ENCODE results near the gene PTPN7. TPM values are rescaled to one million over a fixed set of nuclear protein-coding genes. Genes with fewer than 3 reads are reported as not detected.
A peak's percentile ranks its signal among the peaks of the same experiment; 100 is the strongest.
"Not testable (repeated sequence)": the region's sequence is repeated elsewhere in the genome, so short reads cannot be mapped to it uniquely, and the experiment has no call there.

Gene PTPN7
- total RNA-seq, result 0.09 and 0.68 TPM in 2 replicates

DNA sequence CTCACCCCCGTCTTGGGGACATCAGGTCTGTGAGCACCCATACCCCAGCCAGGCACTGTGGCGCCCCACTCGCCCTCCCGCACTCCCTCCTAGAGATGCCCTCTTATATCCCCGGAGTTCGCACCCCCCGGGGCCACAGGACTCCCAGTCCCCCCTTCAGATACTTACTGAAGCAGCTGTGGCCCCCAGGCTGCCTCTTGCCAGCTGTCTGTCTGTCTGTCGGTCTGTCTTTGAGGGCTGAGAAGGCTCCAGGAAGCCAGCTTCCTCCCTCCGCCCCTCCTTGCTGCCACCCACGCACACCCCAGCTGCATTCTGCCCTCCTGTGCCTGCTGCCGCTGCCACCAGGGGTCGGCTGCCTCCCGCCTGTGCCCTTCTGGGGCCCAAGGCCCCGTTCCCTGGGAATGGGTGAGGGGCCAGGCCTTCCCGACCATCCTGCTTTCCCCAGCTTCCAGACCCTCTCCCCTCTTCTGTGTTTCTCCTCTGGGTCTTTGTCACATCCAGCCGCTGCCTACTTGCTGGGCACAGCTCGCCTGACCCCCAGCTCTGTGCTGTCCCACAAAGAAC lies at the start of gene PTPN7:
Gene PTPN7, minus strand, starts transcription at position 226 of the 564 bp plus-strand sequence. CDS start 1,200 bp downstream, outside the sequence.
- peak; percentile 57 for DNase-seq

DNA sequence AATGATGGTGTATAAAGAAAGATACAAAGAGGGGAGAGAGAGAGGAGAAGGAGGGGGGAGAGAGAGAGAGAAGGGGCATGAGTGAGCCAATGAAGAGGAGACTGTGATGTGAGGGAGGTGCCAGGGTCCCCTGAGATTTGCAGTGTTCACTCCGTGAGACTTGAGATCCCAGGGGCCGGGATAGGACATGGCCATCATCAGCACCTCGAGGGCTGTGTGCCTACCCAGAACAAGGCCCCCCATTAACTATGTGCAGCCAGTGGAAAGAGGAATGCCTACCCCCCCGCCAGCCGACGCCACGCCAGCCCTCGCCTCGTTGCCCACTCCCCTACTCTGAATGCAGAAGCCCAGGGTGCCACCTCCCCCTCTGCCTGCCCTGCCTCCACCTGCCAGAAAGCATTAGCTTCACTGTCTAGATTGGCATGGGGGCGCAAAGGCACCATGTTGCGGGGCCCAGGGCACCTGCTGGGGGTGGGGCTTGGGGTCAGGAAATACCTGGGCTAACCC lies 48.0 kb upstream of the PTPN7 start:
- DNase-seq, result no peak

DNA sequence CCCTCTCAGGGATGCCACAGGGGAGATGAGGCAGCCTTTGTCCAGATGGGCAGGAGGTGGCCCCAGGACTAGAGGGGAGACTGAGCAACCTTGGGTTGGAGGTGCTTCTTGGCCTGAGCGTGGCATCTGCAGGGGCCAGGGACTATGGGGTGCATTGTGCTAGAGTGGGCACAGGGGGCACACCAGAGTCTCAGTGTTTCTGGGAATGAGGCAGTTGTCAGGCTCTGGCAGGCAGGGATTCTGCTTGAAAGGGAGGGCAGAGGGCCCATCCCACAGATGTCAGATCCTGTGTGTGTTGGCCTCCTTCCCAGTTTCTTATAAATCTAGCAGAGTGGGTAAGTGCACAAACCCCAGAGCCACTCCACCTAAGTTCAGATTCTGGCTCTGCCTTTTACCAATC lies 46.9 kb upstream of the PTPN7 start:
- peak; percentile 71 for DNase-seq

DNA sequence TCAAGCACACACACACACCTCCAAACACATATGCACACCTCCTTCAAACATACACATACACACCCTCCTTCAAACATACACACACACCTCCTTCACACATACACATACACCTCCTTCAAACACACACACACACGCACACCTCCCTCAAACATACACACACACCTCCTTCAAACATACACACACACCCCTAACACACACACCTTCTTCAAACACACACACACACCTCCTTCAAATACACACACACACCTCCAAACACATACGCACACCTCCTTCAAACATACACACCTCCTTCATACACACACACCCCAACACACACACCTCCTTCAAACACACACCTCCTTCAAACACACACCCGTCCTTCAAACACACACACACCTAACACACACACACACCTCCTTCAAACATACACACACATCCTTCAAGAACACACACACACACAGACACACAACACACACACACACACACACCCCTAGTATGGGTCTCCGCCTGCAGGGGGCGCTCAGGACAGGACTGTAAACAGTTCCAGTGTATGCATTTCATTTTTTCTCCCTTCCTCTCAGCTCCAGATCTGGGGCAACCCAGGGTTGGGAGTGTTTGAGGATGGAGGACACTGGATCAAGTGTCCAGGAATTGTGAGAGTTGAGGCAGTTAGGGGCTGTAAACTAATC lies 45.3 kb upstream of the PTPN7 start:
- peak; percentile 30 for DNase-seq

DNA sequence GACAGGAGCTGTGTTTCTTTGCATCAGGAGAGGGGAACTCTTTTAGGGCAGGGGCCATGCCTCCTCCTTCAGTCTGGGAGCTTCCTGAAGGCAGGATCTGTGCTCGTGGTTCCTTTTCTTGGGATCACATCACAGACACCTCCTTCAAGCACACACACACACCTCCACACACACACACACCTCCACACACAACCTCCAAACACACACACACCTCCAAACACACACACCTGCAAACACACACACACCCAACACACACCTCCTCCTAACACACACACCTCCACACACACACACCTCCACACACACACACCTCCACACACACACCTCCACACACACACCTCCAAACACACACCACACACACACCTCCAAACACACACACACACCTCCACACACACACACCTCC lies 43.7 kb upstream of the PTPN7 start:
- no peak for DNase-seq

DNA sequence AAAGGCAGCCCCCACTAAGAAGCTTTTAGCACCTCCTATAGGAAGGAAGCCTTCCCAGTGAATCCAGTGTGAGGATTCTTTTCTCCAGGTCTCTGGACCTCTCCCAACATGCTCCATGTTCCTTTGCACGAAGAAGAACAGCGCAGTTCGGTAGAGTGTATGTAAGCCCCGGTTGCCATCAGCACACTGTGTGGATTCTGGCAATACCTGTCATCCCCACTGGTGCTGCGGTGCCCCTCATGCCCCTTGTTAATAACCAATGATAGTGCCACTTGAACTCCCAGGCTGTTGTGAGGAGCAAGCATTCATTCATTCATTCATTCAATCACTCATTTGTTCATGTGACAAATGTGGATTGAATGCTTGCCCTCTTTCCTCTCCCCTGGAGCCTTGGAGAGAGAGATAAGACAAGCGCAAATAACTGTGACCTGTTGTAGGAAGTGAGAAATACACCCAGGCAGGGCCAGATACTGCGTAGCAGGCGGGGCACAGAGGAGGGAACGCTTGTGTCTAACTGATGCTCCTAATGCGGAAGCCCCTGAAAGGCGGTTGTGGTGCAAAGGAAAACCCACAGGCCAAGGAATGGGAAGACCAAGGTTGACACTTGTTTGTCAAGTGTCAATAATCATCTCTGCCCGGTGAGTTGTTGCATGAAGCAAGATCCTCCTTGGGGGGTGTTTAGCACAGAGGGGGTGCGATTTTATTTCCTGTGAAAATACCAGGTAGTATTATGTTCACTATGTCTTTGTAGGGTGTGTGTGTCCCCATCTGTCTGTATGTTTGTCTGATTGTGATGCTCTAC lies 43.0 kb upstream of the PTPN7 start:
- DNase-seq, result no peak

DNA sequence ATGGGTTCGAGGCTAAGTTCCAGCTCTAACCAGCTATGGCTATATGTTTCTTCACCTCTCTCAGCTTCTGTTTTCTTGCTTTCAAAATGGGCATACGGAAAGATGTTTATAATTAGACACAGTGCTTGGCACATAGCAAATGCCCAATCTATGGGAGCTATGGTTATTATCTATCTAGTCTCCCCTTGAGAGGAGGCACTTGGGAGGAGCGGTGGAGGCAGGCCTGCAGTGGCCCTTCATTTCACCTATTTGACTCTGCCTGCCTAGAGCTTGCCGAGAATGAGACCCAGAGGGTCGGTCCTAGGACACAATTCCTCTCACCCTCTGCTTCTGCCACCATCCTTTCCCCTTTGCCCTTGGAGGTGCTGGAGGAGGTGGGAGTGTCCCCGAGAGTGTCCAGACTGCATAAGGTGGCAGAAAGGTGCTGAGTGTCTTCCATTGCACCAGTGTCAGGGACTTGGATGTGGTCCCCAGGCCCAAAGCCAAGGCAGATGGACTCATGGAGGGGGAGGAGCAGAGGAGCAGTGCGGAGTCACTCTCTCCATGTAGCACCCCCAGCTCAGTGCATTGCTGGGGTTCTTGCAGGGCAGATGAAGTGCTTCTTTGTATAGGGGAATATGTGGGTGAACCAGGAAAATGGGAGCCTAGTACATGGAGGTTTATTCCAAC lies 42.2 kb upstream of the PTPN7 start:
- DNase-seq, result no peak

DNA sequence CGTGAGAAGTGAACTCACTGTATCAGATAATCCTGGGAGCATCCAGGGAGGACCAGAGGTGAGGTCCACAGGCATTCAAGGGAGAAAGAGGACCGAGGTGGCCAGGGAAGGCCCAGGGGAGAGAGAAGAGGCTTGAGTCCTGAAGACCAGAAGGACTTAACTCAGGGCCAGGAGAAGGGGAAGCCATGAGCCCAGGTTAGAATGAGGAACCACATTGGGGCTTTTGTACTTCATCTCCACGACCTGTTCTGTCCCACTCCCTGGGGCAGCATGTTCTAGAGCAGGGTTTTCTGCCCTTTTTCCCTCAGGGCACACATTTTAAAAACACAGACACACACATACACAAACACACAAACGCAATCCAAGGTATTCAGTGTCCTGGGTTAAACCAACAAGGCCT lies 41.6 kb upstream of the PTPN7 start:
- DNase-seq, result no peak

DNA sequence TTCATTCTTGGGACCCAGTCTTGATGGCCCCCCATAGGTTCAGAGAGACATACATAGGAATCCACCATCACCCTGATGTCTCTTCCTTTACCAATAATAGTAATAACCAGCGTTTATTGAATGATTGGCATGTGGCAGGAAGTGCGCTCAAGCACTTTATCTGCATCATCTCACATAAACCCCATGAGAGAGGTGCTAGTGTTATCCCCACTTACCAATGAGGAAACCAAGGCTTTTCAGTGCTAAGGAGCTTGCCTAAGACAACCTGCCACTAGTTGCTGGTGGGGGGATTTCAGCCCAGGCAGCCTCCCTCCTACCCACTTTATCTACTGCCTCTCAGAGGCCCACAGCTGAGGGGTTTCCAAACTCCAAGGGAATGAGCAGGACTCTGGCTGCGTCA lies 40.9 kb upstream of the PTPN7 start:
- DNase-seq, result no peak

DNA sequence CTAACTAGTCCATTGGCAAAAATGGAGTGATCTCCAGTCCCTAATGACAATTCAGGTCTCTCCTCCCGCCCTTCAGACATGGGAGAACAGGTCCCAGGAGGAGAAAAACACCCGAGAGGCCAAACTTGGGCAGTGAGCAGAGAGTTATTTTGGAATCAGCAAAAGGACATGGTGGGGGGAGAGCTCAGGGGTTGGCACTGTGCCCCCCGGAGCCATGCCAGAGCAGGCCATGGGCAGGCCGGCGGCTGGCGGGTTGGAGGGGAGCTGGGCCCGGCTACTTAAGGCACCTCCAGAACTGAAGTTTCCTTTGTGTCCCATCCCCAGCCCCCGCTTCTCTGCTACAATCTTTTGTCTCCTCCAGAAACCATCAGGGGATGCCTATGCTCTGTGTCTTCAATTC lies 40.3 kb upstream of the PTPN7 start:
- no peak for DNase-seq

DNA sequence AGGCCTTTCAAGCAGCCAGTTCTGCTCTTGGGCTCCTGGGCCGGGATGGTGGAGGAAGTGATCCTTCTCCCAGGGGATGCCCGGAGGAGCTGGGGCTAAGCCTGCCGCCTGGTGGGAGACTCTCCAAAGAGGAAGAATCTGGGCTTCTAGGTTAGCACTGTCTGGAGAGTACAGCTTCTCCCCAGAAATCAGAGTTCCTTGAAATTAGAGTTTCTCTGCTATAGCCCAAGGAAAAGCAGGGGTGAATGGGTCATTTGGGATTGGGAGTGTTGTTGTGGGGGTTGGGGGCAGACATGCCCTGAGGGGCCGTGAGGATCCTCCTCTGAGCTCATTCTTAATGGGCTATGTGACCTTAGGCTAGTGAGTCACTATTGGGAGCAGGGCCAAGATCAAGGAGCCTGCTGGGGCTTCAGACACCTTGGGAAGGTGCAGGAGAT lies 39.7 kb upstream of the PTPN7 start:
- no peak for DNase-seq

DNA sequence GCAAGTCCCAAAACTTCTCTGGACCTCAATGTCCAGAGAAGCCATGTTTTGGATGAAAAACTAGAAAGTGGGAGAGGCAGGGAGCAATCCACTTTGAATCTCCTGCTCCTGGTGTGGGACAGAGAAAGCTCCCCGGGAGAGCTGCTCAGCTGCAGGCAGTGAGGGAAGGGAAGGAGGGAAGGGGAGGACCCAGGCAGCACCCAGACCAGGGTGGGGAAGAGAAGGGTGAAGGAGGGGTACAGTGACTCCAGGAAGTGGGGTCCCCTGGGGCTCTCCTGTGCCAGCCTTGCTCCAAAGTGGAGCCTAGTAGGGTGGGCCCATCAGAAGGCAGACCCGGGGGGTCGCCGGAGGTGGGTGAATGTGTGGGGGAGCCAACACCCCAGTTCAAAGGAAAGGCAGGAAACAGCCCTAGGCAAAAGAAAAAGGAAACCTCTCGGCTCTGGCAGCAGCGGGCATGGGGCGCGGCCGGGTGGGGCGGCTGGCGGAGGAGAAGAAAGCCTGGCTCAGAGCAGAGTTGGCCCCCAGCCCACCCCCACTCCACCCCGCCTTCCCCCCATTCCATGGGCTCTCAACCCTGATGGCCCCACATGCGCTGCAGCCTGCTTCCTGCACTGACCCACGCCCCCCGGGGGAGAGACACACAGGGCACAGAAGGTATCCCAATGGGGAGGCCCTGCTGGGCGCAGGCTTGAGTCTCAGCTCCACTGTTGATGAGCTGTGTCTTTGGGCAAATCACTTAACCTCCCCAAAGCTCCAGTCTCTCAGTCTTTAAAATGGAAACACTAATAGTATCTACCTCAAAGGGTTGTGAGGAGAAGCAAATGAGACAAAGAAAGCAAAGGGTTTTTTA lies 38.9 kb upstream of the PTPN7 start:
- DNase-seq, result no peak

DNA sequence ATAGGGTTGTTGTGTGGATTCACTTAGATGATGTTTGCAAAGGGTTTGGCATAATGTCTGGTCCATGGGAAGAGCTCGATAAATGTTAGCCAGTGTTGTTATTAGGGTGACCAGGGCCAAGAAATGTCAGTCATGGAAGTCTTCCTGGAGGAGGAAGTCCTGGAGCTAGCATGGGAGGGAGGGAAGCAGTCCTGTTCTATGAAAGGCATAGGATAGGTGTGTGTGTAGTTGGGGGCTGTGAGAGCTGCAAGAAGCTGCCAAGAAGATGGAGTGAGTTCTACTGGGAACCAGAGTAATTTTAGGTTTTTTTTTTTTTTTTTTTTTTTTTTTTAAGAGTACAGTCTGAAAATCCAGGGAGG lies 37.9 kb upstream of the PTPN7 start:
- DNase-seq, result no peak

DNA sequence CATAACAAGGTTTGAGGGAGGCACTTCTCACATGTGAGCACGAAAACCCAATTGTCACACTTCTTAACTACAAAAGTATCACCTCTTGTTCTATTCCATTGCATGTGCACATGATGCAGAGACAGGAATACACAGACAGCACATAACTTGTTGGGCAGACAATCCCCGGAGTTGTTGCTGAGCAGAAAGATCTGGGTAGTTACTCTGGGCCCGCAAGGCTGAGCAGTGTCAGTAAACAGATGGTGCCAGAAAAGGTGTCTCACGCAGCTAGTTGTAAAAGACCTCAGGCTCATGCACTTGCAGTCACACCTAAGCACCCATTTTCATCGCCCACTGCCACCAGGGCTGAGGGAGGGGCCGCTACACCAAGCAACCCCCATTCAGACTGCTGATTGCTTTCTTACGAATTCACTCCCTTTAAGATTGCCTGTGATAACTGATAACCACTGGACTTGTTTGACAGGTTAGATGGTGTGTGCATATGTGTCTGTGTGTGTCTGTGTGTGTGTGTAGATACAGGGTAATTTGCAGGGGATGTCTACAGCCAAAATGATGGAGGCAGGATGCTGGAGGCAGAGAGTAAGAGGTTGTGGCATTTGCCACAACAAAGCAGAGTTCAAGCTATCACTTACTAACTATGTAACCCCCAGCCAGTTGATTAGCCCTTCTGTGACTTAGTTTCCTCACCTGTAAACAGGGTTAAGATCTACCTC lies 37.4 kb upstream of the PTPN7 start:
- no peak for DNase-seq

DNA sequence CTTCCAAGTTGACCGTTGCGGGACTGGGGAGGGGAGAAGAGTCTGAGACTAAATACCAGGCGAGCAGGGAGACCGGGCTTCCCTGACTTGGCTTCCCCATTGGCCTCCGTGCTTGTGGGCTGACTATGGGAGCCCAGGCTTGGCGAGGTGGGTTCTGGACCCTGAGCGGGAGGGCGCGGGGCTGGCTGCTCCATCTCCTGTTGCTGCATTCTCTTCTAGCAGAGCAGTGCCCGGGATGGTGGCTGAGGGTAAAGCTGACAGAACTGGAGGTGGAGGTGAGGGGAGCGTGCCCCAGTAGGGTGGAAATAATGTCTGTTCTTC lies 33.9 kb upstream of the PTPN7 start:
- no peak for DNase-seq

DNA sequence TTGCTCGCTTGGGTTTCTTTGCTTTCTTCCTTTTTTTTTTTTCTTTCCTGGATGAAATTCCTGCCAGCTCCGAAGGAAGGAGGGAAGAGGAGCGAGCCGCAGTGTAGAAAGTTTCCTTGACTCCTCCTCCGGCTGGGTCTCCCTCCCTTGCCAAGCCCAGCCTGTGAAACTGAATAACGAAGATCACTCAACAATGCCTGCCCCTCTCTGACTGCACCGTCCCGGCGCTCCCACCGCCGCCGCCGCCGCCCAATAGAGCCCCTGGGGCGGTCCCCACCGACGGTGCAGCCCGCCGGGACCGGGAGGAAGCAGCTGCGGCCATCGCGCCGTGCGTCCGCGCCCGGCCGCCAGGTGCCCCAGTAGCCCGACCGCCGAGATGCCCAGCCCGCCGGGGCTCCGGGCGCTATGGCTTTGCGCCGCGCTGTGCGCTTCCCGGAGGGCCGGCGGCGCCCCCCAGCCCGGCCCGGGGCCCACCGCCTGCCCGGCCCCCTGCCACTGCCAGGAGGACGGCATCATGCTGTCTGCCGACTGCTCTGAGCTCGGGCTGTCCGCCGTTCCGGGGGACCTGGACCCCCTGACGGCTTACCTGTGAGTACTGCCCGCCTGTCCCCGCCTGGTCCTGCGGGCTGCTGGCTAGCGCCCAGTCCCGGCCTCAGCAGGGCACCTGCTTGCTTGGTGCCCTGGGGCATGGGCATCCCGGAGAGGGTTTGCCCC lies 33.4 kb upstream of the PTPN7 start, which contains the start of gene LGR6:
Gene LGR6, plus strand, starts transcription at position 186 of the 714 bp plus-strand sequence. Its CDS starts 191 bp downstream, at position 377.
- peak; percentile 19 for DNase-seq

DNA sequence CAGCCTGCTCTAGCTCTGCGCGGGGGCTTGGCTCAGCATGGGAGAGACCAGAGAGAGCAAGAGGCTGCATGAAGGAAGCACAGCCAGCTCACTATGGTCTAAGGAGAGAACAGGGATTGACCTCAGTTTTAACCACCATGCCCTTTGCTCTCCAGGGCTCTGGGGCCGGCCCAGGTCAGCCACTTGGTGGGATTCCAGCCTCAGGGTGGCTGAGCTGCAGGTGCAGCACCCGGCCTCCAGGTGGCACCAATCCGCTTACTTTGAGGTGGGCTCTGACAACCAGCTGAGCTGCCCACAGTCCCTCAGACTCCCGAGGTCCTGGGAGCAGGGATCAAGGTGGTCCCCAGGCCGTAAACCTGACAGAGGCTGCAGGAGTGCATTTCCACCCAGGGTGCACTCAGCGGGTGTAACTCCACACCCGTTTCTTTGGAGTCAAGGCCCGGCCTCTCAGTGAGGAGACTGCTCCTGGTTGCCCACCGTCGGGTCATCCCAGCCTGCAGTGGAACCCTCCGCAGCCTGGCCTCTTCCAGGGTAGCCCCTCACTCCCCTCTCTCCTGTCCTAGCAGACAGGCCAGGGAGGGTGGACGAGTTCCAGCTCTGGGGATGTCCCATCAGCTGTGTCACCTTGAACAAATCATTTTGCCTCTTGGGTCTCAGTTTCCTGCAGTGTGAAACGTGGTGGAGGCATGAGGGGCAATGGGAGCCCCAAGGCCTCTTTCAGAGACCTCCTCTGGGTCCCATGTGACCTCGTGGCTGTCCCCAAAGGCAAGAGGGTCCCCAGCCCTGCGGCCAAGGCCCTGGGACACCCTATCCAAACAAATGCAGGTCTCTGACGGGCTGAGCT lies 32.6 kb upstream of the PTPN7 start:
- peak; percentile 75 for DNase-seq

DNA sequence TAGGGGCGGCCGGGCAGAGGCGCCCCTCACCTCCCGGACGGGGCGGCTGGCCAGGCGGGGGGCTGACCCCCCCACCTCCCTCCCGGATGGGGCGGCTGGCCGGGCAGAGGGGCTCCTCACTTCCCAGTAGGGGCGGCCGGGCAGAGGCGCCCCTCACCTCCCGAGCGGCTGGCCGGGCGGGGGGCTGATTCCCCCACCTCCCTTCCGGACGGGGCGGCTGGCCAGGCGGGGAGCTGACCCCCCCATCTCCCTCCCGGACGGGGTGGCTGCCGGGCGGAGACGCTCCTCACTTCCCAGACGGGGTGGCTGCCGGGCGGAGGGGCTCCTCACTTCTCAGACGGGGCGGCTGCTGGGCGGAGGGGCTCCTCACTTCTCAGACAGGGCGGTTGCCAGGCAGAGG lies 31.0 kb upstream of the PTPN7 start:
- DNase-seq, result not testable (repeated sequence)

DNA sequence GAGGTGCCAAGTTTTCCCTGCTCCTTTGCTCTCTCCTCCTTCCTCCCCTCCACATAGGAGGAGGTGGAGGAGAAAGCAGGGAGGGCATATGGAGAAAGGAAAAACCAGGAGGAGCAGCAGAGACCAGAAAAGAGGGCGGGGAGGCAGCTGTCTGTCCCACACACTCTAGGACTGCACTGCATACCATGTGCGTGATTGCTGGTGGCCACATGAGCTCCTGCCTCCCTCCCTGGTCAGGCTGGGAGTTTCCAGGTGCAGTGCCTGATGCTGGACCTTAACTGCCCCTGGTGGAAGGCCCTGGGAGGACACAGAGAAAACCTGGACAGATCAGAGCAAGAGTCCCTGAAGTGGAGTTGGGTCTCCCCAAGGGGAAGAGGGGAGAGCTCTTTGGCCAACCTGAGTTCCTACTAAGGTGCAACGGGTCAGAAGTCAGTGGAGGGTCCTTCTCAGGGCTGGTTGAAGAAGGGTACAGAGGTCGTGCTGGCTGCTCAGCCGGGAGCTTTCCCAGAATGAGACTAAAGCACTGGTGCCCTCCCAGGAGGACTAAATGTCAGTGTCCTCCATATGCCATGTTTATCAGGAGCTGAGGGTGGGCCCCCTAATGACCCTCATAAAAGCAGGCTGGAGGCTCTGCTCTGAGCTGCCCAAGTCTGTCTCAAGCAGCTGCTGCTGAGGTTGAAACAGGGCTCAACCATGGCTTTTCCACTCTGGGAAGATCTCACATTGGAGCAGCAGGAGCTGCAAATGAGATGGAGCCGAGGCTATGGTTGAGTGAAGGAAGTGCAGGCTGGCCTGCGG lies 29.7 kb upstream of the PTPN7 start:
- peak; percentile 40 for DNase-seq
